Measurements from ENCODE around the gene CDH23. TPM values are rescaled to one million over a fixed set of nuclear protein-coding genes. Genes with fewer than 3 reads are reported as not detected.

CDH23 gene
- total and polyA plus RNA-seq, 2 donors: 3.6 to 9.9 TPM

DNA sequence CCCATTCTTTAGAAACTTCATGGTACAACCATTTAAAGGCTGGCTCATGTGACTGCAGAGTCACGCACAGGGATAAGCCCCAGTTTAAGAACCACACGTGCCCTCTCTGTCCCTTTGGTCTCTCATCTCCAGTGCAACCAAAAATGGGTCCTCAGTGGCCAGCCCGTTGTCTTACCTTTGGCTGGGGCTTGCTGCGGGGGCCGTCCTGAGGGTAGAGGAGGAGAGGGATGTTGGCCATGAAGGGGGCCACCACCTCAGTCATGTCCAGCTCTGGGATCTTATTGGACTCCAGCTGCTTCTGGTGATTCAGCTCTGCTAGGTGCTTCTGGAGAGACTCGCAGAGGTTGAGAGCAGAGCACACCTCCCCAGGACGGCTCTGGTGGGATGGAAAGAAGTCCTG lies 432.0 kb downstream of the CDH23 start:
- Histone ChIP-seq H3K4me1 (ENCODE audit: insufficient read depth) (no peaks in the 10 kb centered on the region), H3K27ac (ENCODE audit: low read depth) (no peak overlapping the region), H3K36me3 (ENCODE audit: insufficient read depth) (peaks cover 20% of the 10 kb centered on the region), H3K4me3 (ENCODE audit: low read depth, low read length) (no peak overlapping the region)
- no peak for DNase-seq (ENCODE audit: extremely low spot score)
- 93% methylated on average over 7 of the region's 7 CpGs for WGBS

DNA sequence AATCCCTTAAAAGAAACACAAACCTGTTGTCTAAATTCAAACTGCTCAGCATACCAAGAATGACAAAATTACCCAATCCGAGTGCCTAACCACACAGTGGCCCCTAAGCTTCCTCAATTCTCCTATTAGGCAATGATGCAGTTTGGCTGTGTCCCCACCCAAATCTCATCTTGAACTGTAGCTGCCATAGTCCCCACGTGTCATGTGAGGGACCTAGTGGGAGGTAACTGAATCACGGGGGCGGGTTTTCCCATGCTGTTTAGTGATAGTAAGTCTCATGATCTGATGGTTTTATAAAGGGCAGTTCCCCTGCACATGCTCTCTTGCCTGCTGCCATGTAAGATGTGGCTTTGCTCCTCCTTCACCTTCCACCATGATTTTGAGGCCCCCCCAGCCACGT lies 432.5 kb downstream of the CDH23 start:
- H3K36me3 ChIP-seq (ENCODE audit: insufficient read depth): peaks cover 18% of the 10 kb centered on the region
- no peak for DNase-seq (ENCODE audit: extremely low spot score)
- H3K4me3 ChIP-seq (ENCODE audit: low read depth, low read length): no peak overlapping the region
- WGBS: 85% methylated on average over 5 of the region's 5 CpGs
- H3K27ac ChIP-seq (ENCODE audit: low read depth): no peak overlapping the region
- H3K4me1 ChIP-seq (ENCODE audit: insufficient read depth): no peaks in the 10 kb centered on the region

DNA sequence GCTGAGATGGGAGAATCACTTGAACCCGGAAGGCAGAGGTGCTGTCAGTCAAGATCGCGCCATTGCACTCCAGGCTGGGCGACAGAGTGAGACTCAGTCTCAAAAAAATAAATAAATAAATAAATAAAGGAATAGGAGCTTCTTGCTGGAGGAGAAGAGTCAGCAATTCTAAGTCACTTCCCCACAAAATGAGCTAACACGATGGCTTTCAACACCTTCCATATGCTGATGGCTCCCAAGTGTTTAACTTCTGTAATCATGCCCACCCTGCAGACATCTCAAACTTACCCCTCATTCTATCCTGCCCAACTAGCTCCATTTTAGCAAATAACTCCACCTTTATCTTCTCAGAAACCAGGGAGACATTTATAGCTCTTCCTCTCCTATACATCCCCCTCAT lies 433.2 kb downstream of the CDH23 start:
- H3K4me3 ChIP-seq (ENCODE audit: low read depth, low read length): no peak overlapping the region
- WGBS: 94% methylated on average over 5 of the region's 5 CpGs

DNA sequence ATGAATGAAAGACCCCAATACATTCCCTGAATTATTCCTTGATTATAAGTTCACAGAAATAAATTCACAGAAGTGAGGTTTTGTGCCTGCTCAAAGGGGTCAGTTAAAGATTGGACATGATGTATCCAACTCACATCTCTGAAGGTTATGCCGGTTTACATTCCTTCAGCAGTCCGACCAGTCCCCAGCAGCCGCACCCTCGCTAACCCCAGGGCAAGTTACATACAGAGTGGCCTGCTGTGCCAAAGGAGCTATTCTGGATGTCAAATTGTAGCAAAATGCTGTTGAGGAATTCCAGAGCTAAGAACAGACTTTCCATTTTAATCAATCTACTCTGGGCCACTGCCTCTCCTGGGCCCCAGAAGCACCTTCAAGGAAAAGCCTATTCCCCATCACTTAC lies 434.0 kb downstream of the CDH23 start:
- Histone ChIP-seq H3K4me3 (ENCODE audit: low read depth, low read length) (no peak overlapping the region), H3K4me1 (ENCODE audit: insufficient read depth) (no peaks in the 10 kb centered on the region), H3K27ac (ENCODE audit: low read depth) (no peak overlapping the region), H3K36me3 (ENCODE audit: insufficient read depth) (peaks cover 13% of the 10 kb centered on the region)
- WGBS: 78% methylated on average over 4 of the region's 4 CpGs
- no peak for DNase-seq (ENCODE audit: extremely low spot score)

More for the DNA sequence above, 433.2 kb downstream of the CDH23 start:
- no peak for DNase-seq (ENCODE audit: extremely low spot score)
- Histone ChIP-seq H3K27ac (ENCODE audit: low read depth) (no peak overlapping the region), H3K36me3 (ENCODE audit: insufficient read depth) (peaks cover 18% of the 10 kb centered on the region), H3K4me1 (ENCODE audit: insufficient read depth) (no peaks in the 10 kb centered on the region)

- Histone ChIP-seq H3K4me1 (ENCODE audit: insufficient read depth) (no peaks in the 10 kb centered on the region), H3K36me3 (ENCODE audit: insufficient read depth) (peaks cover 10% of the 10 kb centered on the region), H3K27ac (ENCODE audit: low read depth) (no peak overlapping the region), H3K4me3 (ENCODE audit: low read depth, low read length) (no peak overlapping the region)
- DNase-seq (ENCODE audit: extremely low spot score): no peak
- WGBS: 92% methylated on average over 19 of the region's 19 CpGs
Observed at GRCh38 chr10:71831646-71832552, 435.2 kb downstream of the CDH23 start.

GRCh38 chr10:71832967-71833366 lies 436.2 kb downstream of the CDH23 start:
- no peaks in the 10 kb centered on the region for H3K4me1 ChIP-seq (ENCODE audit: insufficient read depth)
- no peak overlapping the region for H3K4me3 ChIP-seq (ENCODE audit: low read depth, low read length)
- no peak for DNase-seq (ENCODE audit: extremely low spot score)
- peaks cover 6% of the 10 kb centered on the region for H3K36me3 ChIP-seq (ENCODE audit: insufficient read depth)
- 91% methylated on average over 5 of the region's 5 CpGs for WGBS
- H3K27ac ChIP-seq (ENCODE audit: low read depth): no peak overlapping the region

GRCh38 chr10:71833451-71834342 lies 437.0 kb downstream of the CDH23 start:
- H3K4me3 ChIP-seq (ENCODE audit: low read depth, low read length): no peak overlapping the region
- no peak for DNase-seq (ENCODE audit: extremely low spot score)
- no peak overlapping the region for H3K27ac ChIP-seq (ENCODE audit: low read depth)
- no peaks in the 10 kb centered on the region for H3K4me1 ChIP-seq (ENCODE audit: insufficient read depth)
- WGBS: 94% methylated on average over 8 of the region's 8 CpGs
- peaks cover 4% of the 10 kb centered on the region for H3K36me3 ChIP-seq (ENCODE audit: insufficient read depth)

GRCh38 chr10:71834343-71834674 lies 437.6 kb downstream of the CDH23 start:
- Histone ChIP-seq H3K27ac (ENCODE audit: low read depth) (no peak overlapping the region), H3K4me3 (ENCODE audit: low read depth, low read length) (no peak overlapping the region), H3K36me3 (ENCODE audit: insufficient read depth) (peaks cover 3% of the 10 kb centered on the region), H3K4me1 (ENCODE audit: insufficient read depth) (no peaks in the 10 kb centered on the region)
- 91% methylated on average over 14 of the region's 14 CpGs for WGBS
- DNase-seq (ENCODE audit: extremely low spot score): no peak

GRCh38 chr10:71835671-71836595 lies 439.2 kb downstream of the CDH23 start:
- Histone ChIP-seq H3K4me3 (ENCODE audit: low read depth, low read length) (no peak overlapping the region), H3K4me1 (ENCODE audit: insufficient read depth) (no peaks in the 10 kb centered on the region), H3K27ac (ENCODE audit: low read depth) (peak overlapping the region; percentile 28), H3K36me3 (ENCODE audit: insufficient read depth) (no peaks in the 10 kb centered on the region)
- no peak for DNase-seq (ENCODE audit: extremely low spot score)
- 46% methylated on average over 11 of the region's 11 CpGs for WGBS

GRCh38 chr10:71836596-71836974 lies 439.9 kb downstream of the CDH23 start:
- 69% methylated on average over 4 of the region's 4 CpGs for WGBS

GRCh38 chr10:71837098-71837827 lies 440.5 kb downstream of the CDH23 start:
- DNase-seq (ENCODE audit: extremely low spot score): no peak
- Histone ChIP-seq H3K27ac (ENCODE audit: low read depth) (no peak overlapping the region), H3K36me3 (ENCODE audit: insufficient read depth) (no peaks in the 10 kb centered on the region), H3K4me3 (ENCODE audit: low read depth, low read length) (no peak overlapping the region), H3K4me1 (ENCODE audit: insufficient read depth) (no peaks in the 10 kb centered on the region)
- WGBS: 75% methylated on average over 17 of the region's 17 CpGs

More at GRCh38 chr10:71836596-71836974, 439.9 kb downstream of the CDH23 start:
- DNase-seq (ENCODE audit: extremely low spot score): no peak
- no peak overlapping the region for H3K4me3 ChIP-seq (ENCODE audit: low read depth, low read length)
- H3K4me1 ChIP-seq (ENCODE audit: insufficient read depth): no peaks in the 10 kb centered on the region
- no peak overlapping the region for H3K27ac ChIP-seq (ENCODE audit: low read depth)
- H3K36me3 ChIP-seq (ENCODE audit: insufficient read depth): no peaks in the 10 kb centered on the region

- no peaks in the 10 kb centered on the region for H3K36me3 ChIP-seq (ENCODE audit: insufficient read depth)
- no peaks in the 10 kb centered on the region for H3K4me1 ChIP-seq (ENCODE audit: insufficient read depth)
- 59% methylated on average over 14 of the region's 14 CpGs for WGBS
- H3K4me3 ChIP-seq (ENCODE audit: low read depth, low read length): no peak overlapping the region
- no peak for DNase-seq (ENCODE audit: extremely low spot score)
- no peak overlapping the region for H3K27ac ChIP-seq (ENCODE audit: low read depth)
Observed at GRCh38 chr10:71838264-71839211, 441.8 kb downstream of the CDH23 start.

Data from urinary bladder (tissue), 4 donors.